ENCODE measurements around the gene PHEX.
"Not testable (repeated sequence)": the region's sequence is repeated elsewhere in the genome, so short reads cannot be mapped to it uniquely, and the experiment has no call there.

Gene PHEX

DNA sequence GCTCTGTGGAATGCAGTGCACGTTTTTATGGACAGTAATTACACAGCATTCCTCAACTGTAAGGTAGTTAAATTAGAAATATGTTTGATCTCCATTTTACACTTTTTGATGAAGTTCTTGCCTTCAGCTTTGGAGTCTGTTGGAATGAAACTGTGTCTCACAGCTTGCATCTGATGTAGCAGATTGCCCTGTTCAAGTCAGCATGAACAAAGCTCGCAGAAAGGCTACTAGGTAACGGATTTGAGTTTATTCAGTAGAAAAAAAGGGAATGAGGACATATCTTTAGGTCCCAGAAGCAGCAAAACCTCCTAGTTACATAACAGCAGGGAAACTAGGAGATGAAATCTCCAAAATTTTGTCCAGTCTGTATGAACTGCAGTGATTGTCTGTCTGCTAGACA lies 216.3 kb downstream of the PHEX start:
- DNase-seq = no peak

DNA sequence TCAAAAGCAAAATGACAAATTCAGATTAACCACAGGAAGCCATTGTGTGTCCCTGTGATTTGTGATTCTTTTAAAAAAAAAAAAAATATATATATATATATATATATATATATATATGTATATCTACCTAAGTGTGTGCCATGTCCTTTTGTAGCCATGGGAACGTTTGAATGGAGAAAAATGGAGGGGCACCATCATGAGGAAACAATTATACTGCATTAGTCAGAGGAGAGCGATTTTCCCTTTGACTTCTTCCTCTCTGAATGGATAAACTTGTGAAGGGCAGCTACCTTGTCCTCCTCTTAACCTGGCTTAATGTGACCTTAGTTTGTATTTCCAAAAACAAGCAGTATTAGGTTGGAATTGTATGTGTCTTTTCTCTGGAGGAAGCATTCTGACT lies 217.2 kb downstream of the PHEX start:
- no peak for DNase-seq

DNA sequence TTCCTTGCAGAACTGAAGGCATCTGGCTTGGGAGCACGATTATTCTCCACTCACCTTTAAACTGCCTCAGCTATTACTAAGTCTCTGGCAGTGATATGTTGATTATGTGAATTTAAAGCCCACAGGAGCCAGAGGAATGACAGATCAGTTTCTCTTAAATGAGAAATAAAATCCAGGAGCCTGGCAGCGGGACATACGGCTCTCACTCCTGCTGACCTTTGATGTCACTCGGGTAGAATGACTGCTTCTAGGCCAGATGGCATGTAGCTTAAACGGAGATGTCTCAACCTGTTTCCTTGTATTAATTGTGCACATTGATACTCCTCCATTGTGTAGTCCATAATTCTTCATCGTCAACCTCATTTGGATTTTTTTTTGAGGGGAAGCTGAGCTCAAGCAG lies 236.6 kb downstream of the PHEX start:
- DNase-seq = no peak

- no peak for DNase-seq
Observed at GRCh38 chrX:22272613-22273012, 240.5 kb downstream of the PHEX start, which contains the start of gene CBLL2. TSS of gene CBLL2 (plus strand) at chrX:22272913. CDS start at chrX:22272992, 79 bp downstream.

DNA sequence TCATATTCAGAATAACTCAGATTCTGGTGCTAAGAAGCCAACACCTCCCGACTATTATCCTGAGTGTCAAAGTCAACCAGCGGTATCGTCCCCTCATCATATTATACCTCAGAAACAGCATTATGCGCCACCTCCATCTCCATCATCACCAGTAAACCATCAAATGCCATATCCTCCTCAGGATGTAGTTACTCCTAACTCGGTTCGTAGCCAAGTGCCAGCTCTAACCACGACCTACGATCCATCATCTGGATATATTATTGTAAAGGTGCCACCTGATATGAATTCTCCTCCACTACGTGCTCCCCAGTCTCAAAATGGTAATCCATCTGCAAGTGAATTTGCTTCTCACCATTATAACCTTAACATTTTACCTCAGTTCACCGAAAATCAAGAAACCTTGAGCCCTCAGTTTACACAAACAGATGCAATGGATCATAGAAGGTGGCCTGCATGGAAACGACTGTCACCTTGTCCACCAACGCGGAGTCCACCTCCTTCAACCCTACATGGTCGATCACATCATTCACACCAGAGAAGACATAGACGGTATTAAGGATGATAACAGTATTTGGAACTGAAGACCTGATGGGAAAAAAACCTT lies 241.7 kb downstream of the PHEX start:
- no peak for DNase-seq

DNA sequence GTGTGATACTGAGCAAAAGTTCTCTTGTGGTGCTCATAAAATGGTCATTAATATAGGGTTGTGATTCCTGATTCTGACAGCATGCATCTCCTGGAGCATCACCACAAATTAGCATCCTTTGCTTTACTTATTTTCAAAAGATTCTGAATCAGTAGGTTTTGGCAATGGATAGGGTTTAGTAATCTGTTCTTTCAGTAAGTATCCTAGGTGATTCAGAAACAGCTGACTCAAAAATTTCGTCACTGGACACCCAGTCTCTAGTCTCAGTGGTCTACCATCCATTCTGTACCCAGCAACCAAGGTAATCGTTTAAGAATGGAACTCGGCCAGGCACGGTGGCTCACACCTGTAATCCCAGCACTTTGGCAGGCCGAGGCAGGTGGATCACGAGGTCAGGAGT lies 244.7 kb downstream of the PHEX start:
- DNase-seq = no peak

GRCh38 chrX:22278375-22278774 lies 246.2 kb downstream of the PHEX start:
- no peak for DNase-seq

DNA sequence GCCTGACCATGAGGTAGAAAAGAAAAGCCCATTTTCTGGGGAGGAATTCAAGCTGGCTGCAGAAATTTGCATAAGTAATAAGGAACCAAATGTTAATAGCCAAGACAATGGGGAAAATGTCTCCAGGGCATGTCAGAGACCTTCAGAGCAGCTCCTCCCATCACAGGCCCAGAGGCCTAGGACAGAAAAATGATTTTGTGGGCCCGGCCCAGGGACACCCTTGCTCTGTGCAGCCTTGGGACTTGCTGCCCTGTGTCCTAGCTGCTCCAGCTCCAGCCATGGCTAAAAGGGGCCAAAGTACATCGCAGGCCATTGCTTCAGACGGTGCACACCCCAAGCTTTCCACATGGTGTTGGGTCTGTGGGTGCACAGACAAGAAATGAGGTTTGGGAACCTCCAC lies 257.1 kb downstream of the PHEX start:
- DNase-seq = not testable (repeated sequence)

DNA sequence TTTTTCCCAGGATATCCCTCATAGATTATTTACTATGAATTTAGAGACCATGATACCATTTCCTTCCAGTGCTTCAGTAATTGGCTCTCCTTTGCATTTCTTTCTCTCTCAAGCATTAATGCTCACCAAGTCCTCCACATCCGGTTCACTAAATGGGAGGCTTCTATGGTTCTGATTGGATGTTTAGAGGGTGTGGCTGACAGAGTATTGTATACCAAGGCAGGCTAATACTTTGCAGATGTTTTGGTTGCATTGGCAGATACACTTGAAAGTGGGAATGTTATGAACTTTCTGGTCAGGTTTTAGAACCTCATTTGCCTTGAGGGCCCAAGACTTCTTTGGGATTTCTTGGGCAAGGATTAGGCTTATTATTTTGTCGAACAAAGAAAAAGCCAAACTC lies 264.7 kb downstream of the PHEX start:
- DNase-seq = no peak

DNA sequence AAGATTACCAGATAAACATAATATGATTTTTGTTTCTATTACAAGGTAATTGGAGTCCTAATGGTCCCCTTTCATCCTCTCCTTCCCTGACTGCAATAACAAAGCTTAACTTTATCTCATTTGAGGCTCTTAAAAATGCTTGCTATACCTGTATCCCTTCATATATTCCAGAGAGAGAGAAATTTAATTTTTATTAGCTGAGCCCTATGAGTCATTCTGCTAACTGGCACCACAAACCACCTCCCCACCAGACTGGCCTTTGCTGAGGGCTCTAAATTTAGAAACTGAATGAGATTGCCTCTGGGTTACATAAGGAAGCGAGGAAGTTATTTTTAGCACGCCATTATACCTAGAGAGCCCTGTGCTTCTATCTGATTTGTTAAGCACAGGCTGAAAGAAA lies 268.0 kb downstream of the PHEX start:
- no peak for DNase-seq
